Lower lobe of right lung (tissue), 2 donors: ENCODE results near the gene CASP9. TPM values are rescaled to one million over a fixed set of nuclear protein-coding genes. Genes with fewer than 3 reads are reported as not detected.
"Not testable (repeated sequence)": the region's sequence is repeated elsewhere in the genome, so short reads cannot be mapped to it uniquely, and the experiment has no call there.

Experiments used
- ATAC-seq, 2 donors: fragments of 200-7000 bp; cut with Tn5 transposase; one replicate each; pipeline ENCODE4 v1.9.1; 2020 to 2022; ENCODE audit warnings: mild to moderate bottlenecking in 2 of 2, moderate library complexity in 2 of 2
- DNase-seq: peaks from one replicate; pipeline ENCODE4 v3.0.0-alpha.2; 2020
- H3K27ac ChIP-seq: fragments of 200-600 bp; one replicate; pipeline ENCODE4 v1.8.0; 2022
- H3K27me3 ChIP-seq: fragments of 200-600 bp; one replicate; pipeline ENCODE4 v1.8.0; 2022; ENCODE audit warnings: low read depth
- H3K36me3 ChIP-seq: fragments of 200-600 bp; one replicate; pipeline ENCODE4 v1.8.0; 2022; ENCODE audit warnings: mild to moderate bottlenecking
- H3K4me1 ChIP-seq: fragments of 200-600 bp; one replicate; pipeline ENCODE4 v1.8.0; 2022
- H3K4me3 ChIP-seq: fragments of 200-600 bp; one replicate; pipeline ENCODE4 v1.8.0; 2022; ENCODE audit warnings: mild to moderate bottlenecking
- H3K9me3 ChIP-seq: fragments of 200-600 bp; one replicate; pipeline ENCODE4 v1.8.0; 2022
- CTCF ChIP-seq: fragments of 200-600 bp; IDR thresholded peaks from one replicate; pipeline ENCODE4 v1.8.0; 2022; ENCODE audit warnings: antibody characterized with exemption, mild to moderate bottlenecking
- intact Hi-C: fragments of 100-400 bp; cut with DNase I; formaldehyde crosslinking; loops from one replicate; pipeline ENCODE4 v1.11.0; 2022
- total RNA-seq: library from RNA; stranded (reverse); fragmentation: NEBNext Ultra II Directional; extraction: Animal tissue kit (Norgen Biotek cat#: 25700); gene quantifications from one replicate; pipeline ENCODE4 v1.2.1, GENCODE V29; 2021
- donor health status: DM: no; HTN: yes; CAD: no; lungs with severe emphysema.

The CASP9 gene
- total RNA-seq, 1 donor from 2014 or later, result 16.4 TPM

GRCh38 chr1:15519625-15520024 is 4.4 kb downstream of the CASP9 start:
- Histone ChIP-seq H3K4me1 (peaks cover 13% of the 10 kb centered on the region), H3K27ac (no peak overlapping the region), H3K36me3 (peaks cover 17% of the 10 kb centered on the region), H3K27me3 (no peaks in the 10 kb centered on the region), H3K4me3 (no peak overlapping the region), H3K9me3 (no peaks in the 10 kb centered on the region)
- intact Hi-C loops, result no loop called here
- no peak for DNase-seq
- no peak for TF ChIP-seq CTCF
- ATAC-seq, result no peak

GRCh38 chr1:15515022-15515663 is 8.9 kb downstream of the CASP9 start:
- no peak for TF ChIP-seq CTCF
- intact Hi-C loops, result no loop called here
- no peaks in the 10 kb centered on the region for H3K27me3 ChIP-seq
- no peak overlapping the region for H3K4me3 ChIP-seq
- H3K27ac ChIP-seq, result no peak overlapping the region
- DNase-seq, result no peak
- H3K9me3 ChIP-seq, result no peaks in the 10 kb centered on the region
- ATAC-seq, result no peak
- peaks cover 37% of the 10 kb centered on the region for H3K36me3 ChIP-seq
- no peaks in the 10 kb centered on the region for H3K4me1 ChIP-seq

GRCh38 chr1:15514557-15514956 is 9.5 kb downstream of the CASP9 start:
- H3K9me3 ChIP-seq, H3K4me1 ChIP-seq, DNase-seq, H3K27ac ChIP-seq, intact Hi-C loops, H3K27me3 ChIP-seq, H3K4me3 ChIP-seq, ATAC-seq: not testable (repeated sequence)
- peaks cover 37% of the 10 kb centered on the region for H3K36me3 ChIP-seq

GRCh38 chr1:15513919-15514318 is 10.1 kb downstream of the CASP9 start:
- H3K9me3 ChIP-seq, result no peaks in the 10 kb centered on the region
- no peaks in the 10 kb centered on the region for H3K27me3 ChIP-seq
- no peaks in the 10 kb centered on the region for H3K4me1 ChIP-seq
- TF ChIP-seq CTCF, result no peak
- H3K27ac ChIP-seq, result no peak overlapping the region
- intact Hi-C loops, result no loop called here
- DNase-seq (no peak), ATAC-seq (no peak)
- H3K4me3 ChIP-seq, result no peak overlapping the region
- H3K36me3 ChIP-seq, result peaks cover 37% of the 10 kb centered on the region

GRCh38 chr1:15513192-15513591 is 10.8 kb downstream of the CASP9 start:
- no peak overlapping the region for H3K27ac ChIP-seq
- no peaks in the 10 kb centered on the region for H3K4me1 ChIP-seq
- intact Hi-C loops, result no loop called here
- H3K9me3 ChIP-seq, result no peaks in the 10 kb centered on the region
- H3K36me3 ChIP-seq, result peaks cover 37% of the 10 kb centered on the region
- H3K4me3 ChIP-seq, result no peak overlapping the region
- no peak for DNase-seq
- ATAC-seq, result no peak
- no peak for TF ChIP-seq CTCF
- no peaks in the 10 kb centered on the region for H3K27me3 ChIP-seq

GRCh38 chr1:15510611-15511405 is 13.2 kb downstream of the CASP9 start:
- H3K4me1 ChIP-seq, result no peaks in the 10 kb centered on the region
- H3K27ac ChIP-seq, result no peak overlapping the region
- TF ChIP-seq CTCF, result no peak
- no peak overlapping the region for H3K4me3 ChIP-seq
- no peak for ATAC-seq
- intact Hi-C loops, result no loop called here
- no peak for DNase-seq
- no peaks in the 10 kb centered on the region for H3K27me3 ChIP-seq
- no peaks in the 10 kb centered on the region for H3K9me3 ChIP-seq
- H3K36me3 ChIP-seq, result peaks cover 30% of the 10 kb centered on the region
